GM21737 (cell line): ENCODE results near the gene FHIT.

Experiments
- ATAC-seq: cut with Tn5 transposase; IDR thresholded peaks from one replicate; pipeline ENCODE4 v1.9.1; 2021; ENCODE audit warnings: mild to moderate bottlenecking, moderate library complexity; ENCODE audit not compliant: unreplicated experiment

FHIT gene

DNA sequence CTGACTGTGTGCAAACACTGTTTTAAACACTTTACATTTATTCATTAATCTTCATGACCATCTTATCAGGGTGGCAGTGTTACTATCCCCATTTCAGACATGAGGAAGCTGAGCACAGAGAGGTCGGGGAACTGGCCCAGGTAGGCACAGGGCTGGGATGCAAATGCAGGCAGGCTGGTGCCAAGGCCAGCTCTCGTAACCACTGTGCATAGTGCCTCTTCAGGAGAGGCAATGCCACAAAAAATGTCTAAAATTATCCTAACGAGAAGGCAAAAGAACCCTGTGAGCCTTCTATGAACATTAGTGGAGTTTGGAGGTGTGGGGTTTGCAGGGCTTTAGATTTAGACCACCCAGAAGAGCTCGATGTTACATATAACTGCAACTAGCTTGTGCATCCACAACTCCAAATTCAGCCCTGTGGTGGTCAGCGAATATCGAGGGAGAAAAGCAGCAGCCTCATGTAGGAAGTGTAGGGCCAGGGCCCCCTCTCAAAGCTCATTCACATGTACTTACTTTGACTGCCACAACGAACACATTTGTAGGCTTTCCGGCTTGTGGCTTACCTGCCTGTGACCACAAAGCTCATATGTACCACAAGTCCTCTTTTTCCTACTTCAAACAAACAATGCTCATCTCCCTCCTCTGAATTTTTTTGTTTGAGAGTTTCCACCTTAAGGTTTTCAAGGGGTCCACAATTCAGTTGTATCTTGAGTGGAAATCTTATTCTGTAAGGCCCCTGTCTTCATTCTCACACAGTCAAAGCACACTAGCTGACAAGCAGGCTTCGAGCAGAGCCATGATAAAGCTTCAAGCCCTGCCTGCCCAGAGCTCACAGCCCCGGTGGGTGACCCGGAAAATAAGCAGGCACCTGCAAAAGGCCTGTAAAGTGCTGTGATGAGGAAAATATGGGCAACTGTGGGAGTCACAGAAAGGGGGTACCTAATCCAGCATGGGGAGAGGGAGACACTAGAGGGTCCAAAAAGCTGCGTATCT lies 1478.5 kb downstream of the FHIT start:
- no peak for ATAC-seq

DNA sequence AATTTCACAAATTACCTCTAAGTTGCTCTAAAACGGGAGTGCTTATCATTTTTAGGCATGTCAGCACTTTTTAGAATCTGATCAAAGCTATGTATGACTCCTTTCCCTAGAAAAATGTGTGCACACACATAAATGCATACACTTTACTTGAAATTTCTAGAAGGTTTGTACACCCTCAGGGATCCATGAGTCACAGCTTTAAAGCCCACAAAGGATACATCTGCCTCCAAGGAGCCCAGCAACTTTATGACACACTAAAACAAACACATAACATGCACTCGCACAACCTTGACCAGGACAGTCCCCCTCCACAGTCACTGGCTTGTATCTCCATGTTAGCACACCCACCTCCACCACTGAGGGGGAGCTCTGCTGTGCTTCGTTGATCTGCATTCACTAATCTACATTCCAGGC lies 1479.5 kb downstream of the FHIT start:
- ATAC-seq, result no peak

DNA sequence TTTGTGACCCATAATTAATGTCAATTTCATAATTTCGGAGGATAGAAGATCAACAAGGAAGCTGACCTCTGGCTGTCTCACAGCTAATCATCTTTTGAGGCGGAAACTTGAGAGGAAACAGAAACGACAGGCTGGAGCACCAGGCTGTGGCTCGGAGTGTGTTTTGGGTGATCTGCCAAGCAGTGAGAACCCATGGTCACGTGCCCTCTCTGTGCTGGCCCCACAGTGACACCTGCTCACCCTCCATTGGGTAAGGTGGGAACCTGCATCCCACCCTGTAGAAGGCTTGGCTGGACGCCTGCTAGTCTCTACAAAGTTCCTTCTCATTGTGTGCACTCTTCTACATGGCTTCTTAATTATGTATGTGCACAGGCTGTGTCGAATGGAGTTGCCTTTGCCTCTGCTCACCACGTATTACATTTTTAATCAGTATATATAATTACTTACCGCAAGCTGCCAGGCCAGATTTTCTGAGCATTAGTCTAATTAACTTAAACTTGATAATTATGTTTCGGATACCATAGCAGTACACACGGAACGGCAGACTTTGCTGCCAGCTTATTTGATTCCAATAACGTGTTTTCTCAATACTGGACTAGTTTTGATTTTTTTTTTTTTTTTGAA lies 1482.0 kb downstream of the FHIT start:
- no peak for ATAC-seq

DNA sequence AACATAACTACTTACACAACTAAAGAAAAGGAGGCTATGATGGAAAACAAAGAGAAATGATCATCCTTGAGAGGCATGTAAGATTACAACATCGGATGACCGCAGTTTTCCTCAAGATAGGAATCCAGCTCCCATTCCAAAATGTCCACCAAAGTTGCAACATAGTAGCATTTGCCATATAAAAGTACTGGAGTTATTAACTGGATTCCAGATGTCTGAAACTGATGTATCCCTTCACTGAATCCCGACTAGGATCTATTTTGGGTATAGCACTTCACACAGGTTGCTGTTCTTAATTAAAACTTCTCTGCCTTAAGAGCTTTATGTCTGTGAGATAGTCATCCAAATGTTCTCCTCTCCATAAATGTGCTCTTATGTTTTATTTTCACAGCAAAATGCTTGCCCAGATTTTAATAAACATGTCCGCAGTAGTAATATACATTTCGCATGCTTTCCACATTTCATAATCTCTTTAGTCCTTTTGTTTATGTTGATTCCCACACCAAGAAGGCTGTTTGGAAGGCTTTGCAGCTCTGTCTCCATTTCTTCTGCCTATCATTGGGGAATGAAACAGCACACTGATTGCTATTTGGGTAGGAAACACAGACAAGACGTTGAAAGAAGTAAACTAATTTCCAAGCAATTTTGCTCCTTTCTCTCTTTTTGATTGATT lies 1484.9 kb downstream of the FHIT start:
- no peak for ATAC-seq

DNA sequence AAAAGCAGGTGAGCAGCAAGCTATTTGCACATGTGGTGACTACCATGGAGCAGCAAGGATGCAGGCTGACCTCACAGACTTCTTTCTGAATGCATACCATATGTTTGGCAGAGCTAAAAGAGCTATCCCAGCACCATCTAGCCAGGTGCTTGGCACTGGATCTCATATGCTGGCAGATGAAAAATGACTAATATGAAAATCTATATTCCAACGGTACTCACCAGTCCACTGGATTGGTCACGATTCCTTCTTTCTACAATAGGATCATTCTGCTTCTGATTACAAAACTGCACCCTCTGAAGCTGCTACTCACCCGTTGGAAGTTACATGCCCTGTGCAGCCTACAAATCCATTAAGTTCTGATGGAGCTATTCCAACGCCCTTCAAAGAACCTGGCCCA lies 1487.1 kb downstream of the FHIT start:
- no peak for ATAC-seq

DNA sequence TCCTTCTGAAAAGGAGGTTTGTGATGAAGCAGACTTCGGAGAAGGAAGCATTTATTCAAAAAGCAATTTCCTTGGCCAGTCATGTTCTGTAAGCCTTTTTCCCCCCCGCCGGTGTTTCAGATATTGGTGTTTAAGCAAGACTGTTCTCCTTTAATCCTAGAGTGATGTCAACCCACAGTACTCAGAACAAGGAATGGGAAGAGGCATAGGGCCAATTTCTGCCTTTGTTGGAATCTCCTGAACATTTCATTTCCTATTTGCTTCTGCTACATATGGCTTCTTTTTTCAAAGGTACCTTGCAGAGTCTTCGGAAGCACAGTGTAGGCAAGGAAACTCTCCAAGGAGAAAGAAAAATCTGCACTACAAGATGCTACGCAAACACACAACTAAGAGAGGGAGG lies 1488.3 kb downstream of the FHIT start:
- ATAC-seq, result no peak

DNA sequence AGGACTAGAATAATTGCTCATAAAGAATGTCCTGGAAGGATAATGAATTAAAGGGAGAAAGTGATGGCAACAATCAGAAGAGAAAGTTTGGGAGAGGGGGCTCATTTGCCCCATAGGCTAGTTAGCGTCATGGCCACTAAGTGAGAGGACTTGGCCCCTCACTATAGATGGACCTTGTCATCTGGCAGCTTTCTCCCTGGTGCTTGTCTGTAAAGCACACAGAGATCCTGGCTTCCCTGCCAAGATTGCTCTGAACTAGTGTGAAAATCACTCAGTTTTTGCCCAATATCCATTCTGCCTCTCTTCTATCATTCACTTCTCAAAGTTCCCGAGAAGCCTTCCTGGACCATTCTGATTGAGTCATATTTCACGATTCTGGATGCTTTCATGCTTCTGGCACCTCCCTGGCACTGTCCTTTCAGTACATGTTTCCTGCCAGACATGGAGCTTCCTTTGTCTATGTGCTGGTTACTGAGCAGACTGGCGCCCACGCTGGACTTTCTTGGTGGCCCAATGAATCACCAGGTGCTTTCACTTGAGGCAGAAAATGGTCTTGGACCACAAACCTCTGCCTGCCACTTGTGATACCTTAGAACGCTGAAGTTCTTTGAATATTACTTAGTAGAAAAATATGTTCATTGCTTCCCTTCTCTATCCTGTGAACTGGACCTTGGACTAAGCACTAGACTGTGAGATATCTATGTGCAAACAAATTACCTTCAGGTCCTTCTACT lies 1491.8 kb downstream of the FHIT start:
- ATAC-seq, result no peak

DNA sequence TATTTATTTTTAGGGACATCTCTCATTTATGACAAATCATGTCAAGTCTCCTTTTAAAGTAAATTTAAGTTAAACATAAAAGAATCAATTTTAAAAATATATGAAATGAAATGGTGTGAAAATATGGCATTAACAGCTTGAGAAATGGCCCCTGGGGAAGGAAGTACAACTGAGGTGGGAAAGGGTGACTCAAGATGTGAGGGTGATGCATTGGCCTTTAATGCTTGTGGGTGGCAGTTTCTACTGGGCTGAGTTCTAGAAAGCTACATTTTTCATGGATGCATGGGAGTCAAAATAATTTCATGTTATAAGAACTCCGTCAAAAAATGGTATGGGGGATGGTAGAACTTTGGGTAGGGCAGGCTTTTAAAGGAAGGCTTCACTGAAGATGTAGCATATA lies 1492.6 kb downstream of the FHIT start:
- no peak for ATAC-seq

DNA sequence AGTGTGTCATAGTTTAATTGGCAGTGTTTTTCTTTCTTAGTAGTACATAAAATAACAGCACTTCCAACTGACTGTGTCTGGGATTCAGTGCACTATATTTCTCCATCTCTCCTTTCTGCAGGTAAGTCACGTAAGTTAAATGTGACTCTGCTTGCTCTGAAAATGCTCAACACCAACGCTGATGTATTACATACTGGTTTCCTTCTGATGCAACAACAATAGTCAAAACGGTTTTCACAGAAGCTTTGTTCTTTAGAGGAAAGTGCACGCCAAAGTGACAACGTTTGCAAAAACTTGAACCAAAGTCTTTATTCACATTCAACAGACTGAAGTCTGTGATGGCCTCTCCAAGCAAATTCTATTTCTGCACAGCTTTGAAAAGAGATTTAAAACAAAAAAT lies 1494.3 kb downstream of the FHIT start:
- no peak for ATAC-seq

DNA sequence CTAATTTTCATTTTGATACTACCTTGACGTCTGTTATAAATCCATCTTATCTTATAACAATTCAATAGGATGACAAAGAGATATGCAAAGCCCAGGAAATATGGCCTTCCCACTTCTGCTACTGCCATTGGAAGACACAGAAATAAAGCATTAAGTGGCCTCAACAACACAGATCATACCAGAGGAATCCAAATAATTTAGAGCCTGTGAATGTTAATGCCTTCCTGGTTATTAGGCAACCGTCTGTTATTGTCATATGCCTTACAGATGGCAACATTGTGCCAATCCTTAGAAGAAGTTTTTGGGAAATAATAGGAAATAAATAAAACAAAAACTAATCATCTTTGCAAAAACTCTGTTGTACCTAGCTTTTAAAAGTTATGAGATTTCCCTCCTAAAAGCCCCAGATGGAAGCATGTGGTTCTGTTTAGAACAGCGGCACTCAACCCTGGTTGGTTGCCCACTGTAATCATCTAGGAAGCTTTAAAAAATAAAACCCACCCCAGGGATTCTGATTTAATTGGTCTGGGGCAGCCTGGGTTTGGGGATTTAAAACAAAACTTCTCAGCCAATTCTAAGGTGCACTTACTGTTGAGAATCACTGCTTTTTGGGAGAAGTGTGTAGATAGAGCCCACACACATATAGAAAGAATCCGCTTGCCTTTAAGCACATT lies 1496.7 kb downstream of the FHIT start:
- no peak for ATAC-seq

DNA sequence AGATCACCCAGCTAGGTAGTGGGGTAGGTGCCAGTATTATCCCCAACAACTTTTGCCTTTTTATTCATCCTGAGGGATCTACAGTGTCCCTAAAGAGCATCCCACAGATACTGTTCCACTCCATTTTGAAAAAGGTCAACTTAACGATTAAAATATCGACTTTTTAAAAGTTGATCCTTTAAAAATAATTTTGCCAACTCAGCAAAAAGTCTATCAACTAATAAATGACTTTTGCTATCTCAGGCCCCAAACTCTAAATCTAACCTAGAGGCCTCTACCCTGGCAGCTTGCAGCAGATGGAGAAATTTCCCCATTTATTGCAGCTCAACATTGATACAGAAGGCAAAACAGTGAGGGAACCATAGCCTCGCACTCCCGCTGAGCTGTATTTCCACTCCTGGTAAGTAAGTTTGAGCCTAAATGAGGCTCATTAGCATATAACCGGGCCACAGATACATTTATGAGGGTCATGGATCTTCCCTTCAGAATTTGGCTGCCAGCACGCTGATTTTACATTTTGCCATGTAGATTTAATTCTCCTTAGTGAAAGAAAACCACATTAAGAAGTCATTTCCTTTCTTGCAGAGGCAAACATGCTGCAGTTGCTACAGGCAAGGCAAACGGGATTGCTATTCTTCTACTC lies 1497.3 kb downstream of the FHIT start:
- no peak for ATAC-seq

DNA sequence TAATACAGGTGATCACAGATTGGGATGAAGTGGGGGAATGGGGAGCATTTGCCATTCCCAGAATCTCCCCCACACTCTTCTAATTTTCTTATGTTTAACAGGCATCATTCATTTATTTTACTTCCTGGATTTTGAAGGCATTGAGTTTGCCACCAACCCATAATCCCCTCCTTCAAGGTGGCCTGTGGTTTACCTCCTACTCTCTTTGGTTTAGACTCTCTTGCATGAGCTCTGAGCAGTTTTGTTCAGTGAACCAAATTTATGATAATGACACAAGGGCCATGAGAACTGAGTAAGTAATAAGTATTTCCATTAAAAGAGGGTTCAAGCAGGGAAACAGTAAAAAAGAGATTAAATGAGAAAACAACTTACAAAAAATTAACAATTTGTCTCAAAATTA lies 1498.3 kb downstream of the FHIT start:
- ATAC-seq, result no peak

DNA sequence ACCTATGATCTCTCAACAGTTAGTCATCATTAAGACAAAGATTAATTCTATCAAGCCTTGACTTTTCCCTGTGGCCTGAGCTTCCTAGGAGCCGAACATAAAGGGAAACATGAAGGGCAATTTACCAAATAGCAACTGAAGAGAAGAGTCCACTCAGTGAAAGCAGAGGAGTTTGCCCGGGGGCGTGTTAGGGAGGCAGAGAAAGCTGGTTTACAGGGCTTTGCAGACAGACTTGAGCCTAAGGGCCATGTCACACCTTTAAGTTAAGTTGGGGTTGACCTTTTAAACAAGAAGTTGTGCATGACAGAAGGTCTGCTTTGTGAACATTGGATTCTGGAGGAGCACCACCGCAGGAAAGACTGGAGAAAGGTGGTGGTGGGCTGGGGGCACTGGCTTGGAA lies 1499.6 kb downstream of the FHIT start:
- ATAC-seq, result no peak

DNA sequence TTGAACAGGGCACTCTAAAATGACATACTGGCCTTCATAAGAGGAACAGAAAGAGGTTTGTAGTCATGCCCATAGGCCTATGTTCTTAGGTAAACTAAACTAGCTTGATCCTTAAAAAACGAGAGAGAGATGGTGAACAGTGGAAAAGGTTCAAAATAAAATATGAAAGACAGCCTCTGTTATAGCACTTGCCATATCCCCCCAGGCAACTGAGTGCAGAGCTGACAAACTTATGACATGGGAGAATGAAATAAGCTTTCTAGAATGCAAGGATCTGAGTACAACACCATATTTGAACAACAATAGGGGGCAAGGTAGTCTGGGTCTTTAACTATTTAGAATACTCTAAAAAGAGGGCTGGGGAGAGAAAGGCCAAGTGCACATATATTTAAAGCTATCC lies 1500.9 kb downstream of the FHIT start:
- ATAC-seq, result no peak

DNA sequence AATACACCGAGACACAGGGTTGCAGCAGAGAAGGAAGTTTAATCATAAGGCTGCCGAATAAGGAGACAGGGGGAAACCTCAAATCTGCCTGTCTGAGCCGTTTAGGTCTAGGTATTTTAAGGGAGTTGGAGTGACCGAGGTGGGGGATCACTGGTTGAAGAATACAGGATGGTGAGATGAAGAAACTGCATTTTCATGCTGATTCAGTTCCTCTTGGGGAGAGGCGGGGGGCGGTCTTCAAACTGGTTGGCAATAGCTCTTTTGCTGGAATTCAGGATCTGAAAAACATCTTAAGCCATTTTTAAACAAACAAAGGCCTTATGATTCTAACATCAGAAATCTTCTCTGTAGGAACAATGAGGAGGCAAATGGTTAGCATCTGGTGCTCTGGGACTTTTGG lies 1502.0 kb downstream of the FHIT start:
- ATAC-seq, result no peak

DNA sequence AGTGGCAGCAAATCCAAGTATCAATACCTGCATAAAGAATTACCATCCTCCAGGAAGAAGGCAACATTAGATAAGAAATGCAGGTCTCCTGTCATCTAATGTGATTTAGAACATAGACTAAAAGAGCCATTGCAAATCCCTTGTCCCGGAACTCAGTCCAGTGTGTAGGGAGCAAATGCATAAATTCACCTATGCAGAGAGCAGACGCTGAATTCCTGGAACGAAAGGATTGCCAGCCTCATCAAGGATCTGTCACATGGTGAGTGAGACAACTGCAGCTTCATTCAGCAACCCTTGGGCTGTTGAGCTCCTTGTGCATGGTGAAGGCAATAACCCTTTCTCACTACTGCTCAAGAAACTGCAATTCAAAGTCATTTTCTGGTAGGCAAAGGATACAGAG lies 1504.7 kb downstream of the FHIT start:
- no peak for ATAC-seq

DNA sequence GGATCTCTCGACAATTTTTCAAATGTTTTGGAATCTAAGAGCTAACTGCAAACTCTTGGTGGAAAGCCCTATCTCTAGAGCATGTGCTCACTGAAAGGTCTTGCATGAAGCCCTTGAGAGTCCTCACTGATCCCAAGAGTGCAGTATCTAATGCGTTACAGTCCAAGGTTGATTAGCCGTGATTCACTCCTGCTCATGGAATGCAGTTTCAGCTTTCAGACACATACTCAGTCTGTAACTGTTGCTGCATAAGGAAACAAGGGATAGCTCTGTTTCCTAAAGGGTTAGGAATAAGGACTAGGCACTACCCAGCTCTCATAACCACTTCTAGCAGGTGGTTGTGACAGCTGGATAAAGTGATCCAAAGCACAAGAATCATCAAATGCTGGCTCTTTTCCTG lies 1514.0 kb downstream of the FHIT start:
- ATAC-seq, result no peak

DNA sequence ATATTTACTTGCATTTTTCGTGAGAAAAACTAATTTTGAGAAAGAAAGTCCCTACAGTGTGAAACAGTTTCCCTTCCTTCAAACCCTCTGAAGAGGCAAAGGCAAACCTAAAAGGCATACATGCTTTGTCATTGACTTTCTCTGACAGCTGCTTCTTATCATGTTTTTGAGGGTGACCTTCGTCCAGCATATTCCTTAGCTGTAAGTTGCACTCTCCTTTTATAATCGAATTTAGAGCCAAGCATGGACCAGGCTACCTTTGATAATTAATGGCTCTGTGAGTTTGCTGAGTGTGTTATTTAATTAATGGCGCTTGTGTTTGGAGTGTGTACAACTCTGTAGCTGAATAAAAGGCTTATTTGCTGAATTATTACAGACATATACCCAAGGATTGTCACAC lies 1517.2 kb downstream of the FHIT start:
- no peak for ATAC-seq

DNA sequence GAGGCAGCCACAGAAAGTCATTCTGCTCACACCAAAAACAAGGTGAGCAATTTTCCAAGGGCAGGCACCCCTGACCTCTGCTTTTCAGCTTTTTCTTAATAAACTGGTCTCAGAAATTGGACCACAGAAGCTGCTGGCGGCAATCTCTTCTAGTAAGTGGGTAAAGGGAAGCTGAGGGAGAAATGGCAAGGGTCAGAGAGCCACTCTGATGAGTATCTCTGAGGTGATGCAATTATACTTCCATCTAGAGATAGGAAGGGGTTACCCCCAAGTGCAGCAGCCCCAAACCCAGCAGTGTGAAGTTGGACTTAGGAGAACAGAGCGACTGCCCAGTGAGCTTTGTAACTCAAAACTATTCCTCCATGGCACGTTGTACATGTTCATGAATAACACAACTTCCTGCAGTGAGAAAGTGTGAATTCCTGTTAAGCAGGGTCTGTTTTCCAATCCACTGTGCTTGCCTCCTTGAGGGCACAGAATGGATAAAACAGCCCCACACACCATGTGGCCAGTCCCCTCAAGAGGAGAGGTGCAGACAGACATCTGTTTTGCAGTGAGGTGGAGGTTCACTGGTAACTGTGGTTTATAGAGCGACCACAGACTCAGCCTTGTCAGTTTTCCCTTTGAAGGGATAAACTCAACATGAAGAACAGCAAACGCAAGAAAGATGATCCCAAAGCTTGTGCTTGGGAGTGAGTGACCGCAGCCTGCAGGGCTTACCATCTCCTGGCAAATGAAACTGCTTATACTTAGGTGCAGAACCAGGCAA lies 1518.0 kb downstream of the FHIT start:
- no peak for ATAC-seq
